Measurements from ENCODE around the gene ITGA2B.

GRCh38 chr17:44378171-44378705 is 11.2 kb downstream of the ITGA2B start:
- TF ChIP-seq GATA2 (IDR thresholded peaks at IDR 0.05; ENCODE audit: low read depth, low read length) (no peak), GATA3 (IDR thresholded peaks at IDR 0.05; ENCODE audit: low read depth, low read length) (no peak)

Data from SH-SY5Y (cell line).